CD4-positive, alpha-beta T cell treated with Interleukin-2 at 100 ng/mL for 4 hours (primary cell): ENCODE measurements around the gene EARS2.
"Not testable (repeated sequence)": the region's sequence is repeated elsewhere in the genome, so short reads cannot be mapped to it uniquely, and the experiment has no call there.

Experiments used
- DNase-seq: peaks from one replicate; pipeline ENCODE4 v3.0.0-alpha.2; 2020; ENCODE audit warnings: low spot score

Gene EARS2

DNA sequence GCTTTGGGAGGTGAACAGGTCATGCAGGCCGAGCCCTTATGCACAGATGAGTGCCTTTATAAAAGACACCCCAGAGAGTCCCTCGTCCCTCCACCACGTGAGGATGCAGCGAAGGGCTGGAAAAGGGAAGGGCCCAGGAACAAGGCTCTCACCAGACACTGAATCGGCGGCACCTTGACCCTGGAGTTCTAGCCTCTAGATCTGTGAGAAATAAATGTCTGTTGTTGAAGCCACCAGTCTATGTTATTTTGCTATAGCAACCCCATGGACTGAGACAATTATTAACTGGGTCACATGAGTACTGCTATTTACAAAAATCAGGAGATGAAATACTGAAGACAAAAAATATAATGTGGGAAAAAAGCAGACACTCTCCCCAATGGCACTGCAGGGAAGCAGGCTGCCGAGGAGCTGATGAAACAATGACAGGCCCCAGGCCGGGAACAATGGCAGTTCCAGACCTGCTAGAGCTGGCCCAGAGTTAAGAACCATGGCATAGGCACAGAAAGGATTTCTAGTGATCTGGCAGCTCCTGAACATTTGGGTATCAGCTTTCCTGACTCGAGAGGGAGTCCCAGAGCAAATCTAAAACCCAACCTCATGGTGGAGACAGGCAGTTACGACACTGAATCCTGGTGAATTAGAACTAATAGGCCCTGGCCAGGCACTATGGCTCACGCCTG, 29.0 kb downstream of the EARS2 start:
- no peak for DNase-seq

DNA sequence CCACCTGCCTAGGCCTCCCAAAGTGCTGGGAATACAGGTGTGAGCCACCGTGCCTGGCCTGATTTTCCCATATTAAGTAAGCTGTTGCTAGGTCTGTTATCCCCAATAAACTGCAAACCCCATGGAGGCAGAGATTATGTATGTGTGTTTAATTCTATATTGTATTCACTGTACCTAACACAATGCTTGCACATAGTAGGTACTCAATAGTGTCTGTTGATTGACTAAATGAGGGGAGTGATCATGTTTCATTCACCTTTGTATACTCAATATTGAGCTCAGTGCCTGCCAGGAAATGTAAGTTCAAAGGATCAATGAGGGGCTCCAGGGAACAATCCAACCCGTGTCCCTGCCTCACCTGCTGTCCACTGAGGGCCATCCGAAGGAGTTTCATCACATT, 32.3 kb downstream of the EARS2 start:
- DNase-seq, result no peak

DNA sequence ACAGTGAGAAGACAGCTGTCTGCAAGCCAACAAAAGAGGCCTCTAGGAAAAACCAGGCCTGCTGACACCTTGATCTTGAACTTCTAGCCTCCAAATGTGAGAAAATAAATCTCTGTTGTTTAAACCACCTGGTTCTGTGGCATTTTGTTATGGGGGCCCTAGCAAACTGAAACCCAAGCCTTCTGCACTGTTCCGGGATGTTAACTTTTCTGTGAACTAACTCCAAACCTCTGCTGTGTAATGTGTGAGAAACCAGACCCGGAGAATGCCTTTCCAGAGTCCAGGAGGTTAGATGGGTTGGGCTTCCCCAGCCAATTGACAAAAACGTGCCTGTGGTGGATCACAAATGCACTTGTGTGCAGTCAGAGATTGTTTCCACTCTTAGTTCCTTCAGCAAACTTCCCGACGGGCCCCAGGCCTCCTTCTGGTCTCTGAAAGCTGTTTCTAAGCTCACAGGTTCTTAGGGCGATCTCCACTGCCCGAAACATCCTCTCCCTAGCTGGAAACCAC, 33.2 kb downstream of the EARS2 start:
- no peak for DNase-seq

DNA sequence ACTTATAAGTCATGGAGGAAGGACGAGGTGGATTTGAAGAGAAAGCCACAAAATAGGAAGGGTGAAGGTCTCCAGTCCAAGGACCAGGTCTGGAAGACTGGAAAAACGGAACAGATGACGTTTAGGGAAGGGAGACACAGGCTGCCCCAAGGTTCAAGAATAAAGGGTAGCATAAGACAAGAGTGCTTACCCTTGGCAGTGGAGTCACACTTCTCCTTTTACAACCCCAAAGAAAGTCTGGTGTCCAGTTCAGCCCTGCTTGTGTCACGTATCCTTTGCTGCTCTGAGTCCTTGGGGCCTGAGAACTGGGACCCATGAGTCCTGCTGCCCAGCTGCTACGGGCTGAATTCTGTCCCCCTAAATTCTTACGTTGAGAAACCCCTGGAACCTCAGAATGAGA, 33.8 kb downstream of the EARS2 start:
- DNase-seq, result no peak

DNA sequence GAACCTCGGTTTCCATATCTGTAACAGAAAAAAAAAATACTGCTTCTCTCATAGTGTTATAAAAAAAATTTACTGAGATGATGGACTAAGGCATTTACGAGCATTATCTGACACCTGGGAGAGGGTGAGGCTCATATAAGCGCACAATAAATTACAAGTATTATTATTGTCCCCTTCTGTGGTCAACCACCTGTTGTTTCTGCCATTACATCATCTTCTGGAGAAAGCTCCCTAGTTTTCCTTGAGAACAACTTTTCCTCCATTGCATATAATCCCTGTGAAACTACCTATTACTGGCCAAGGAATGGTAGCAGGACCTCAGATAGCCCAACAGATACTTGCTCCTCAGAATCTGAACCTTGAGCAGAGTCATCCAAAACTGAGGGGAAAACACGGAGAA, 35.2 kb downstream of the EARS2 start:
- no peak for DNase-seq

DNA sequence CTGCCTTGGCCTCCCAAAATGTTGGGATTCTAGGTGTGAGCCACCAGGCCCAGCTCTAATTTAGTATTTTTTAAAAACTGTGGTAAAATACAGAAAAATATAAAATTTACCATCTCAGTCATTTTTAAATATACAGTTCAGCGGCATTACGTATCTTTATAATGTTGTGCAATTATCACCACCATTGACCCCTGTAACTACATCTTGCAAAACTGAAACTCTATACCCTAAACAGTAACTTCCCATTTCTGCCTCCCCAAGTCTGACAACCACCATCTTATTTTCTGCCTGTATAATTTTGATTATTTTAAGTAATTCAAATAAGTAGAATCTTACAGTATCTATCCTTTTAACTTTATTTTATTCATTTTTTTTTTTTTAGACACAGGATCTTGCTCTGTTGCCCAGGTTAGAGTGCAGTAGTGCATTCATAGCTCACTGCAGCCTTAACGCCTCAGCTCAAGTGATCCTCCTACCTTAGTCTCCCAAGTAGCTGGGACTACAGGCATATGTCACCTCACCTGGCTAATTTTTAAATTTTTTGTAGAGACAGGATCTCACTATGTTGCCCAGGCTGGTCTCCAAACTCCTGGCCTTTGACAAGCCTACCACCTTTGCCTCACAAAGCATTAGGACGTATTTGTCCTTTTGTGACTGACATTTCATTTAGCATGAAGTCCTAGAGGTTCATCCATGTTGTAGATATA, 36.0 kb downstream of the EARS2 start:
- no peak for DNase-seq

DNA sequence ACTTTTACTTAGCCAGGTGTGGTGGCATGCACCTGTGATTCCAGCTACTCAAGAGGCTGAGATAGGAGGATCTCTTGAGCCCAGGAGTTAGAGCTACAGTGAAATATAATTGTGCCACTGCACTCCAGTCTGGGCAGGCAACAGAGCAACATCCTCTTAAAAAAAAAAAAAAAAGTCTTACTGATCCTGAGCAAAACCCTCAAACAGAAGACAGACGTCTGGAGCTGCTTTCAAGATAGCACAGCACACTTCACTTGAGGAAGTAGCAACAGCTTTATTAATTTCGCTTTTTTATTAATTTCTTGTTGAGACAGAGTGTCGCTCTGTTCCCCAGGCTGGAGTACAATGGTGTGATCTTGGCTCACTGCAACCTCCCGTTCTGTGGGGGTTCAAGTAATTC, 36.6 kb downstream of the EARS2 start:
- DNase-seq, result no peak

DNA sequence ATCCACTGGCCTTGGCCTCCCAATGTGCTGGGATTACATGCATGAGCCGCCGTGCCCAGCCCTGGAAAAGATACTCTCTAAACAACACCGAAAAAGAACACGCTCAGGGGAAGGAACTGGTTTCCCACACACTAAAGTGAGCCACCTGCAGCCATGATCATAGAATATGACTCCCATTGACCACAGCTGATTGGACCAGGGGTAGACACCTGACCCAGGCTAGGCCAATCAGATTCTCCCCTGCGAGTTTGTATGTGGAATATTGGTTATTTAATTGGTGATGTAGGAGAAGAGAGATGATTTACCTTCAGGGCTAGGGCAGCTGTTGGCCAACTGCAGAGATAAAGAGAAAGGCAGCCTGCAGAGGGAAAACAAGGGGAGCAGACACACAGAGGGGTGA, 37.9 kb downstream of the EARS2 start:
- no peak for DNase-seq

DNA sequence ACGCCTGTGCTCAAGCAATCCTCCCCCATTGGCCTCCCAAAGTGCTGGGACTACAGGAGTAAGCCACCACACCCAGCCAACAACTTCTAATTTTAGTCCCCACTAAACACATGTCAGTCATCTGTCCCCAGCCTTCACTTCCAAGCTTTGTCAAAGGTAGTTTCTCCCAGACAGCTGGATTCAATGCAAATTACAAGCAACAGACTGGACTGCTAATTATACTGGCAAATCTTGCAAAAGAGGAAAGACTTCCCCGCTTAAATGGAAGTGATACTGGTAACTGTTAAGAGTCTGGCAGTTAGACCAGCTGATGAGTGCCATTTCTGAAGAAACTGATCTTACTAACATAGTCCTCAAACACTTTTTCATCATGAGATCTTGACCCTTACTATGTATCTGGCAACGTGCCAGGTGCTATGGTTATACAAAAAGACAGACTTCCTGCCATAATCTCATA, 38.7 kb downstream of the EARS2 start:
- DNase-seq, result no peak

DNA sequence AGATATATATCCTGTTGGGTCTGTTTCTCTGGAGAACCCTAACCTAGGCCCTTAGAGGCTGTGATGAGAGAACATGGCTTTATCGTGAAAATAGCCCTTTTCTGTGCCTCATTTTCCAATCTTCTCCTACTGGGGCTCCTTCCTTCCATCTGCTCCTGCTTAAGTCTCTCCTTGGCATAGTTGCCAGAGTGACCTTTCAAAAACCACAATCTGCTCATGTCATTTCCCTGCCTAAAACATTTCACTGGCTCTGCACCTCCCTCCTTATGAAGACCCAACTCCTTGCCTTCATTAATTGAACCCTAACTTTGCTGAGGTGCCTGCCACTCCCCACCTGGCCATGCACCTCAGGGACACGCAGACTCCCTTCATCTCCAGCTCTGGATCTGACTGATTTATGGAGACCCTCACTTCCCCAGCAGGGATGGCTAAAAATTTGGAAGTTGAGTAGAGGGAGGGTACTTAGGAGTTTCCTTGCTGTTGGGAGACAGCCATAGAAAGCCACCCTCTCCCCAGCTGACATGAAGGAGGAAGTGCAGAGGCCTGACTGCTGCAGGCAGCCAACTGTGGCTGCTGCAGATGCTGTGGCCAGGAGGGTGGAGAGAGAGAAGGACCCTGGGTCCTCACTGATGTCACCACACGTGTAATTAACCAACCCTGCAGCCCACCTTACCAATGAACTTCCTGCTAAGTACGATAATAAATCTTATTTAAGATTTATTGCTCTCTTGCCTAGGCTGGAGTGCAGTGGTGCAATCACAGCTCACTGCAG, 40.6 kb downstream of the EARS2 start:
- DNase-seq, result no peak

DNA sequence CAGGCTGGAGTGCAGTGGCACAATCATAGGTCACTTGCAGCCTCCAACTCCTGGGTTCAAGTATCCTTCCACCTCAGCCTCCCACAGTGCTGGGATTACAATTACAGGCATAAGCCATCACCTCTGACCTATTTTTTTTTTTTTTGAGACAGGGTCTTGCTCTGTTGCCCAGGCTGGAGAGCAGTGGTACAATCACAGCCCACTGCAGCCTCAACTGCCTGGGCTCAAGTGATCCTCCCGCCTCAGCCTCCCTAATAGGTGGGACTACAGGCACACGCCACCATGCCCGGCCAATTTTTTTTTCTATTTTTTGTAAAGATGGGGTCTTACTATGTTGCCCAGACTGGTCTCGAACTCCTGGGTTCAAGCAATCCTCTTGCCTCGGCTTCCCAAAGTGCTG, 41.3 kb downstream of the EARS2 start:
- DNase-seq, result no peak

DNA sequence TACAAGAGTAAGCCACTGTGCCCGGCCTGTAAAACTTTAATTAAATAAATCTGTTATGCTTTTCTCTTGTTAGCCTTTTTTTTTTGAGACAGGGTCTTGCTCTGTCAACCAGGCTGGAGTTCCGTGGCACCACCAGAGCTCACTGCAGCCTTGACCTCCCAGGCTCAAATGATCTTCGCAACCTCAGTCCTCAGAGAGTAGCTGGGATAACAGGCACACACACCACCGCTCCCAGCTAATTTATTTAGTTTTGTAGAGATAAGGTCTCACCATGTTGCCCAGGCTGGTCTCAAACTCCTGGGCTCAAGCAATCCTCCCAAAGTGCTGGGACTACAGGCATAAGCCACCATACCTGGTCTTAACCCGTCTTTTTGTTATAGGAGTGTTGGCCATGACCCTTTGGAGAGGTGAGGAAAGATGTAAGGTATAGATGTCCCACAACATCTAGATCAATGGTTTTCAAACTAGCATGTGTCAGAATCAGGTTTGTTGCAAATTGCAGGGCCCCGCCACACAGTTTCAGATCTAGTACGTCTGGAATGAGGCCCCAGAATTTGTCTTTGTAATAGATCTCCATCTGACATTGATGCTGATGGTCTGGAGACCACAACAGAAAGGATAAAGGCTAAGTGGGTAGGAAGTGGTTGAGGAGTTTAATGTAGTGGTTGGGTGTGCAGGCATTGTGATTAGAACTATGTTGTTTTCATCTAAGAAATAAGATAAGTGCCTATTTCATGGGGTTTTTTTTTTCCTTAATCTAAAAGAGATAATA, 42.6 kb downstream of the EARS2 start:
- DNase-seq, result peak; percentile 44

DNA sequence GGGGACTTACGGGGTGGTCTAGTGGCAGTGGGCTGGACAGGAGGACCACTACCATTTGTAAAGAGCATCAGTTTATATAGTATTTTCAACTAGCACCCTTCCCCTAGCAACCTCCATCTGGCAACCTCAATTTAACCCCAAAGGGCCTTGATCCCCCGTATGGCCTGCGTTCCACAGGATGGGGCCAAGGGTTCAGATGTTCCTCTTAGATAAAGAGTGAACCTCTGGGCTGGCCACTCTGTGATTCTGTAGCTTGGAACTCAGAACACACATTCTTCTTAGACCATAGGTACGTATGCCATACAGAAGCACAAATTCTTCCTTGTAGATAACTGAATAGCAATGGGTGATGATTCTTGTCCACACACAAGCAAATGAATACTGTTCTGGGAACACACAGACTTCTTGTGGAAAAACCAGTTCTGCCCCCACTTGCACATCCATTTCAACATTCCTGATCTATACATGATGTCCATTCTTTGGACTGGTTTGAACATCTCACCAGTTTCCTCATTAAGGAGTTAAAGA, 44.9 kb downstream of the EARS2 start:
- no peak for DNase-seq

DNA sequence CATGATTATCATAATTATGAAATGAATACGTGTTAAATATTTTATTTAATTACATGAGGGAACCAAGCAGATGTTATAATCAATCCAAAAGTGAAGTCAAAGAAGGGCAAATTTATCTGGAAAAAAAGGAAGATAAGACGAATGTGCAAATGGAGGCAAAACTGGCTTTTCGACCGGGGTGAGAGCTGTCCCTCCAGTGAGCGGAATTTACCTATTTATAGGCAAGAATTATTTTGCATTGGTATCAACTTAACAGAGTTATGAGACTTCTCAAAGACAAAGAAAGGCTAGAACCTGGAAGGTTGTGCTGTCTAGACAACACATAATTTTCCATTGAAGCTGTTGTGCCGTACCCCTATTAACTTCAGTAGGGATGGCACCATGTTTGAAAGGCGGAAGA, 45.4 kb downstream of the EARS2 start:
- no peak for DNase-seq

DNA sequence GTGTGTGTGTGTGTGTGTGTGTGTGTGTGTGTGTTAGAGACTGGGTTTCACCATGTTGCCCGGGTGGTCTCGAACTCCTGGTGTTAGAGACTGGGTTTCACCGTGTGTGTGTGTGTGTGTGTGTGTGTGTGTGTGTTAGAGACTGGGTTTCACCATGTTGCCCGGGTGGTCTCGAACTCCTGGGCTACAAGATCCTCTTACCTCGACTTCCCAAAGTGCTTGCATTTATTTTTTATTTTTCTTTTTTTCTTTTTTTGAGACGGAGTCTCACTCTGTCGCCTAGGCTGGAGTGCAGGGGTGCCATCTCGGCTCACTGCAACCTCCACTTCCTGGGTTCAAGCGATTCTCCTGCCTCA, 46.3 kb downstream of the EARS2 start:
- not testable (repeated sequence) for DNase-seq

DNA sequence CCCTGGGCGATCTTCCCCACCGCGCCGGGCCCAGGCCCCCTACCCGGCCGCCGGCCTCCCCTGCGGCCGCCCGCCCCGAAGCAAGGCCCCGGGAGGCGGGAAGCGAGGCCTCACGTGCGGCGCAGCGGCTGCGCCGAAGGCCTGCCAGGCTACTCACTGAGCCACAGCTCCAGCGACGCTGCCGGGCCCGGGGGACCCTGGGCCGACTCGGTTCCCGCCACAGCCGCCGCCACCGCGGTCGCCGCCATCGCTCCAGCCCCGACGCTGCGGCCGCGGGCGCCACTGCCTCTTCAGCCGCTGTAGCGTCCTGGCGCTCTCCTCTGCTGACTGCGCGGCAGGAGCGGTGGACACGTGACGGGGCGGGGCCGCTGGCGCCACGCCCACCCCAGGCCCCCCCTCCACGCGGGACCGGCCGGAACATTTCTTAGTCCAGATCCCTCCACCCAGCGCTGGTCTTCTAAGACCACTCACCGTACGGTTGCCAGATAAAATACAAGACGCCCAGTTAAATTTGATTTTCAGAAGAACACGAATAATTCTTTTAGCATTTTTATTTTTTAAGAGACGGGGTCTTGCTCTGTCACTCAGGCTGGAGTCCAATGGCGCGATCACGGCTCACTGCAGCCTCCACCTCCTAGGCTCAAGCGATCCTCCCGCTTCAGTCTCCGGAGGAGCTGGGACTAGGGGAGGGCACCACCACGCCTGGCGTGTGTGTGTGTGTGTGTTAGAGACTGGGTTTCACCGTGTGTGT, 46.8 kb downstream of the EARS2 start, which contains the start of gene GGA2:
Gene GGA2, minus strand, starts transcription at position 331 of the 751 bp plus-strand sequence. Its CDS starts 83 bp downstream, at position 248.
- peak; percentile 76 for DNase-seq

DNA sequence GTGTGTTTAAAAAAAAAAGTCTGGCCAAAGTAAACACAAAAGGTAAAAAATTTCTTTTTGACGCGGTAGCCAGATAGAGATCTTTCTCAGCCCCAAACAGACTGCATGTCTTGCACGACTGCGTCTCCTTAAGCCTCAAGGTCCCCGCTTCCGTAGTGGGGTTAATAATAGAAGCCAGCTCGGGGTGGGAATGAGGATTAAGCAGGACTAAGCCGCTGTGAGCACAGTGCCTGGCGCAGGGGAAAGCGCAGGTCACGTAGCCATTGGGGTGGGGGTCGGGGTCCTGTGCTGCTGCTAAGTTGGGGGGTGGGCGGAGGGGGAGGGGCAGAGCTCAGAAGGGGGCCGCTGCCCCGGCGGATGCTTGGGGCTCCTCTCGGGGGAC, 47.4 kb downstream of the EARS2 start:
- peak; percentile 35 for DNase-seq

DNA sequence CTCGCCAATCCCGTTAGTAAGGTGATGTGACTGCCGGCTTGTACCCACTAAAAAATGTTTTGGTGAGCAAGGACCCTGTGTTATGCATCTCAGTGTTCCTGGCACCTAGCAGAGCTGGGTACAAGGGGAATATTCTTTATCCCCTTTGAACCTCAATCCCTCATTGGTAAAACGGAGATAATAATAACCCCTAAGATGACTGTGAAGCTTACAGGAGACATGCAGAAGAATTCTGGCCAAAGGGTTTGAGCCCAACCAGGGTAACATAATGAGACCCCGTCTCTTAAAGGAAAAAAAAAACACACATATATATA, 47.8 kb downstream of the EARS2 start:
- no peak for DNase-seq

DNA sequence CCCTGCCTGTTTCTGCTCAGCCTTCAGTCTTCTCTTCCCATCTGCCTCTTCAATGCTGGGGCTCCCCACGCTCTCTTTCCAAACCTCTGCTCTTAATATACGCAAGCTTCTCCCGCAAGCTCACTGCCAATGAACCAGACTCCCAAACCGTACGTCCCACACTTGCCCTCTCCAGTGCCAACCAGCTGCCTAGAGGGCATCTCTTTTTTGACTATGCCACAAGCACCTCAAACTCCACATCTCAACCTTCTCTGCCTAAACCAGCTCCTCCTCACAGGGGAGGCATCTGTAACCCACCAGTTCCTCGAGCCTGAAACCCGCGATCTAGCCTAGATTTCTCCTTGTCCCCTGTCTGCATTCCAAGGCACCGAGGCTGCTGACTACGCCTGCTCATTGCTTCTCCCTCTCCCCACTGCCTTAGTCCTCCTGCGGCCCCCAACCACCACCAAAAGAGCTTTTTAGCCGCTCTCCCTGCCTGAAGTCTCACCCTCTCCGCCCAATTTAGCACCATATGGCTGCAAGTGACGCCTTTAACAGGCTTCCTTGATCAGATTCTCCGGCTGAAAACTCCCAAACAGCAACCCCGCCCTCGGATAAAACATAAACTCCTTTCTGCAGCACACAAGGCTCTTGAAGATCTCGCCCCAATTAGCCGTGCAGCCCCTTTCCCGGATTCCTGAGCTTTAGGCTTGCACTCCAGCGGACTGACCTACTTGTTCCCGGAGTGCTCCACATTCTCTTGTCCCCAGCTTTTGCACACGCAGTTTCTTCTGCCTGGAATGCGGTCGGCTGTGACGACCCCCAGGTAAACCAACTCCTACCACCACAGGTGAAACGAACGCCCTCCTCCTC, 48.3 kb downstream of the EARS2 start:
- no peak for DNase-seq

DNA sequence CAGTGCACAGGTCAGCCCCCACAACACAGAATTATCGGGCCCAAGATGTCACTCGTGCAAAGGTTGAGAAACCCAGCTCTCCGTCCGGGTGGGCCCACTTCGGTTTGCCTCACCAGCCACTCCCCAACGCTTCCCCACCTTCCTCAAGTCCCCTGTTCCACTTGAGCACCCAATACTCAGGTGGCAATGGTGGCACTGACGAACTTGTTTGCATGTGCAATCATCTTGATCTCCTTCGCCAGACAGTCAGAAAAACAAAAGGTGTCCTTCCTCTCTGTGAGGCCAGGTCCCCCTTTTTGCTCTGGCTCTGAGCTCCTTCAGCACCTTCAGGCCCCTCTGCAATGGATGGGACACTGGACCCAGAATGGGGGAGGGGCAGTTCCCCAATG, 50.5 kb downstream of the EARS2 start:
- no peak for DNase-seq
